ENCODE measurements around the gene C19orf73. TPM values are rescaled to one million over a fixed set of nuclear protein-coding genes. Genes with fewer than 3 reads are reported as not detected.

The C19orf73 gene
- total RNA-seq, 1 donor from 2014 or later: 1.8 TPM

DNA sequence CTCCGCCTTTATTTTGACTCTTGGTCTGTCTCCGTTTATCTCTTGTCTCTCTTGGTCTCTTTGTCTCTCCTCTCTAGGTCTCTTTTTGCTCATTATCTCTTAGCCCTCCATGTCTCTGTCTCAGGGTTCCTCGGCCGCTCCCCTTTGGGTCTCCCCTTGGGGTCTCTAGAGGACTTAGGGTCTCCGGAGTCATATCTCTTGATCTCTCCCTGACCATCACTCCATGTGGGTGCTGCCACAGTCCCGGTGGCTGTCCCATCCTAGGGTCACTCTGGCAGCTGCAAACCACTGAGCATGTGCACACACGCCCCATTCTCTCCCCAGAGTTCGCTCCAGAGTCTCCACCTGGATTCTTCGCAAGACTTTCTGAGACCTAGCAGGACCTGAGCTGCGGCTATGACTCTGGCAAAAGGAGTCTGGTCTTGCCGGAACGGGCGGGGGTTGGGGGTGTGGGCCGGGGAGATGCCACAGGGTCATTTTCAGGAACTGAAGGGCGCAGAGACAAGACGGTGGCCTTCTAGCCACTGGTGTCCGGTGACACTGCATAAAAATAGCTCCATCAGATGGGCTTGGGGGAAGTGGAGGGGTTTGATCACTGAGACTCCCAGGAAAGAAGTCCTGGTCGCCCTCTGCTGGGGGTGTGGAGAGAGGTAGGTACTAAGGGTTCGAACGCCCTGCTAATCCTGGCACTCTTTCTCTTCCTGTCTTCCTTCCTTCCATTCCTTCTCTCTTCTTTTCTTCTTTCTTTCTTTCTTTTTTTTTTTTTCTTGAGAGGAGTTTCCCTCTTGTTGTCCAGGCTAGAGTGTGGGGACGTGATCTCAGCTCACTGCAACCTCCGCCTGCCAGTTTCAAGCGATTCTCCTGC is 45.2 kb downstream of the C19orf73 start:
- no peak for DNase-seq (ENCODE audit: extremely low spot score, unreplicated experiment)
- peaks cover 7% of the 10 kb centered on the region for H3K9me3 Mint-ChIP-seq (ENCODE audit: unreplicated experiment)

DNA sequence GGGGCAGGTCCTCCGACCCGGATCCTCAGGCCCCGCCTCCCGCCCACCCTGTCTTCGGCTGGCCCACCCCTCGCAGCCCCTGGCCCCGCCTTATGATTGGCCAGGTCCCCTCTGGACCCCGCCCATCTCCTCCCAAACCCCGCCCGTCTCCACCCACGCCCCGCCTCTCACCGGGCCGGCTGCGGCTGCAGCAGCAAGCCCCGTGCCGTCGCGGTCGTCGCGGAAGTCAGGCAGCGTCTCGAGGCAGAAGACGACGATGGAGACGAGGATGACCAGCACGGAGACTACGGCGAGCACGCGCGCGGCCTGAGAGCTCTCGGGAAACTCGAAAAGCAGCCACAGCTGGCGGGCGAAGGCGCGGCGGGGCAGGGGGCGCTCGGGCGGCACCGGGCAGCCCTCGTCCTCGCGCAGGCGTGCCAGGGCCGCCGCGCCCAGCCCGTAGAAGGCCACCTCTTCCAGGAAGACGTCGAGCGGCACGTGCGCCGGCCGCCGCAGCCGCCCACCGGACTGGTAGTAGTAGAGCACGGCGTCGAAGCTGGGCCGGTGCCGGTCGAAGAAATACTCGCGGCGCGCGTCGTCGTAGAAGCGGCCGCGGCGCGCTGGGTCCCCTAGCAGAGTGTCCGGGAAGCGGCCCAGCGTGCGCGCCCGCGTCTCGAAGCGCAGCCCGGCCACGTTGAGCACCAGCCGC is 46.9 kb downstream of the C19orf73 start:
- H3K4me3 Mint-ChIP-seq (ENCODE audit: unreplicated experiment): no peak overlapping the region
- H3K4me1 Mint-ChIP-seq (ENCODE audit: unreplicated experiment): peaks cover 9% of the 10 kb centered on the region
- no peak for DNase-seq (ENCODE audit: extremely low spot score, unreplicated experiment)
- peaks cover 54% of the 10 kb centered on the region for H3K27me3 Mint-ChIP-seq (ENCODE audit: unreplicated experiment)
- H3K27ac Mint-ChIP-seq (ENCODE audit: unreplicated experiment): no peak overlapping the region
- TF ChIP-seq, protein P1, sequence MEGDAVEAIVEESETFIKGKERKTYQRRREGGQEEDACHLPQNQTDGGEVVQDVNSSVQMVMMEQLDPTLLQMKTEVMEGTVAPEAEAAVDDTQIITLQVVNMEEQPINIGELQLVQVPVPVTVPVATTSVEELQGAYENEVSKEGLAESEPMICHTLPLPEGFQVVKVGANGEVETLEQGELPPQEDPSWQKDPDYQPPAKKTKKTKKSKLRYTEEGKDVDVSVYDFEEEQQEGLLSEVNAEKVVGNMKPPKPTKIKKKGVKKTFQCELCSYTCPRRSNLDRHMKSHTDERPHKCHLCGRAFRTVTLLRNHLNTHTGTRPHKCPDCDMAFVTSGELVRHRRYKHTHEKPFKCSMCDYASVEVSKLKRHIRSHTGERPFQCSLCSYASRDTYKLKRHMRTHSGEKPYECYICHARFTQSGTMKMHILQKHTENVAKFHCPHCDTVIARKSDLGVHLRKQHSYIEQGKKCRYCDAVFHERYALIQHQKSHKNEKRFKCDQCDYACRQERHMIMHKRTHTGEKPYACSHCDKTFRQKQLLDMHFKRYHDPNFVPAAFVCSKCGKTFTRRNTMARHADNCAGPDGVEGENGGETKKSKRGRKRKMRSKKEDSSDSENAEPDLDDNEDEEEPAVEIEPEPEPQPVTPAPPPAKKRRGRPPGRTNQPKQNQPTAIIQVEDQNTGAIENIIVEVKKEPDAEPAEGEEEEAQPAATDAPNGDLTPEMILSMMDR (IDR thresholded peaks at IDR 0.05): no peak
- H3K9me3 Mint-ChIP-seq (ENCODE audit: unreplicated experiment): peaks cover 7% of the 10 kb centered on the region
- H3K36me3 Mint-ChIP-seq (ENCODE audit: unreplicated experiment): peaks cover 4% of the 10 kb centered on the region

More for the DNA sequence above, 45.2 kb downstream of the C19orf73 start:
- Mint-ChIP-seq H3K4me3 (ENCODE audit: unreplicated experiment) (no peak overlapping the region), H3K4me1 (ENCODE audit: unreplicated experiment) (peaks cover 9% of the 10 kb centered on the region), H3K36me3 (ENCODE audit: unreplicated experiment) (peaks cover 4% of the 10 kb centered on the region), H3K27me3 (ENCODE audit: unreplicated experiment) (peaks cover 41% of the 10 kb centered on the region), H3K27ac (ENCODE audit: unreplicated experiment) (no peak overlapping the region)
- TF ChIP-seq, protein P1 (IDR thresholded peaks at IDR 0.05): peak; percentile 30

DNA sequence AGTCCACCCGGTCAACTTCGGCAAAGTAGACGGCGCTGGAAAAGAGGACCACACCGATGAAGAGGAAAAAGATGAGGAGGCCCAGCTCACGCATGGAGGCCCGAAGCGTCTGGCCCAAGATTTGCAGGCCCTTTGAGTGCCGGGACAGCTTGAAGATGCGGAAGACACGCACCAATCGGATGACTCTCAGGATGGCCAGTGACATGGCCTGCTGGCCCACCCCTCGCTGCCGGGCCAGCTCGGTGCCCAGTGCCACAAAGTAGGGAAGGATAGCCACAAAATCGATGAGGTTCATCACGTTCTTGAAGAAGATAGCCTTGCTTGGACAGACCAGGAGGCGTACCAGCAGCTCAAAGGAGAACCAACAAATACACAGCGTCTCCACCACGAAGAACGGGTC is 48.5 kb downstream of the C19orf73 start:
- Mint-ChIP-seq H3K9me3 (ENCODE audit: unreplicated experiment) (peaks cover 7% of the 10 kb centered on the region), H3K27me3 (ENCODE audit: unreplicated experiment) (peaks cover 68% of the 10 kb centered on the region), H3K4me3 (ENCODE audit: unreplicated experiment) (no peak overlapping the region), H3K4me1 (ENCODE audit: unreplicated experiment) (peaks cover 12% of the 10 kb centered on the region), H3K27ac (ENCODE audit: unreplicated experiment) (no peak overlapping the region), H3K36me3 (ENCODE audit: unreplicated experiment) (peaks cover 4% of the 10 kb centered on the region)
- TF ChIP-seq, protein P1 (IDR thresholded peaks at IDR 0.05): no peak
- no peak for DNase-seq (ENCODE audit: extremely low spot score, unreplicated experiment)

DNA sequence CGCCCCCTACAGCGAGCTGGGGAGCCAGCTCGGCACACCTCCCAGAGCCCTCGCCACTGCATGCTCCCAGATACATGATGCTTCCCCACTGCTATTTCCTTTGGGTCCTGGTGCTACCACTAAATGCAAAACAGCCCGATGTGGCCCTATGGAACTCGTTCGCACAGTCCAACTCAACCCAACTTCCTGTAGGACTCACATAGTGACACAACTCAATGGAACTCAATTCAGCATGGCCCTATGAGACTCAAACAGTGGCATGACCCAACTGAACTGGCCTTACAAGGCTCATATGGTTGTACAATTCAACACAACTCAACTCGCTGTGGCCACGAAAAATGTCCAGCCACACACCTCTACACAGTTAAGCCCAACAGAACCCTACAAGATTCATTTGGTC is 49.9 kb downstream of the C19orf73 start:
- no peak overlapping the region for H3K27ac Mint-ChIP-seq (ENCODE audit: unreplicated experiment)
- peaks cover 16% of the 10 kb centered on the region for H3K4me1 Mint-ChIP-seq (ENCODE audit: unreplicated experiment)
- peaks cover 4% of the 10 kb centered on the region for H3K36me3 Mint-ChIP-seq (ENCODE audit: unreplicated experiment)
- peaks cover 7% of the 10 kb centered on the region for H3K9me3 Mint-ChIP-seq (ENCODE audit: unreplicated experiment)
- no peak overlapping the region for H3K4me3 Mint-ChIP-seq (ENCODE audit: unreplicated experiment)
- no peak for DNase-seq (ENCODE audit: extremely low spot score, unreplicated experiment)
- TF ChIP-seq, protein P1 (IDR thresholded peaks at IDR 0.05): no peak
- peaks cover 66% of the 10 kb centered on the region for H3K27me3 Mint-ChIP-seq (ENCODE audit: unreplicated experiment)

Other genes with a start within 250 kb of the C19orf73 start
- 96.5 and 118 TPM in 2 replicates for gene PPP1R15A, start 246.7 kb downstream of the C19orf73 start, total RNA-seq
- gene TULP2, start 220.4 kb downstream of the C19orf73 start, total RNA-seq: not detected in 2 replicates
- 260 and 264 TPM in 2 replicates for gene NUCB1, start 218.8 kb downstream of the C19orf73 start, total RNA-seq
- gene DHDH, start 185.4 kb downstream of the C19orf73 start, total RNA-seq: 0.67 TPM in 1 of 2 replicates, not detected in the other
- gene BAX, start 164.3 kb downstream of the C19orf73 start, total RNA-seq: 154 and 172 TPM in 2 replicates
- gene FTL, start 153.8 kb downstream of the C19orf73 start, total RNA-seq: 2,724 and 2,792 TPM in 2 replicates
- 37.6 and 42.2 TPM in 2 replicates for gene GYS1, start 125.8 kb downstream of the C19orf73 start, total RNA-seq
- gene RUVBL2, start 125.3 kb downstream of the C19orf73 start, total RNA-seq: 61.2 and 64.2 TPM in 2 replicates
- not detected in 2 replicates for gene LHB, start 102.1 kb downstream of the C19orf73 start, total RNA-seq
- not detected in 2 replicates for gene CGB3, start 94.8 kb downstream of the C19orf73 start, total RNA-seq
- not detected in 2 replicates for gene CGB2, start 87.3 kb downstream of the C19orf73 start, total RNA-seq
- gene CGB1, start 82.2 kb downstream of the C19orf73 start, total RNA-seq: not detected in 2 replicates
- not detected in 2 replicates for gene CGB5, start 75.3 kb downstream of the C19orf73 start, total RNA-seq
- not detected in 2 replicates for gene CGB8, start 70.0 kb downstream of the C19orf73 start, total RNA-seq
- gene CGB7, start 61.4 kb downstream of the C19orf73 start, total RNA-seq: 0.16 TPM in 1 of 2 replicates, not detected in the other
- not detected in 2 replicates for gene NTF4, start 54.3 kb downstream of the C19orf73 start, total RNA-seq
- not detected in 2 replicates for gene KCNA7, start 46.4 kb downstream of the C19orf73 start, total RNA-seq
- 277 and 286 TPM in 2 replicates for gene SNRNP70, start 33.7 kb downstream of the C19orf73 start, total RNA-seq
- 7.9 and 9.9 TPM in 2 replicates for gene LIN7B, start 4.8 kb downstream of the C19orf73 start, total RNA-seq
- 6.6 and 9.5 TPM in 2 replicates for gene PPFIA3, start 401 bp upstream of the C19orf73 start, total RNA-seq
- gene HRC, start 36.3 kb upstream of the C19orf73 start, total RNA-seq: not detected in 2 replicates
- 28.5 and 28.7 TPM in 2 replicates for gene TRPM4, start 38.6 kb upstream of the C19orf73 start, total RNA-seq
- 5.3 and 6.0 TPM in 2 replicates for gene SLC6A16, start 206.0 kb upstream of the C19orf73 start, total RNA-seq
- gene CD37, start 216.3 kb upstream of the C19orf73 start, total RNA-seq: not detected in 2 replicates
- gene TEAD2, start 243.3 kb upstream of the C19orf73 start, total RNA-seq: 93.8 and 98.0 TPM in 2 replicates
- 1.6 and 4.4 TPM in 2 replicates for gene DKKL1, start 244.7 kb upstream of the C19orf73 start, total RNA-seq